Panc1 (cell line): Measurements from ENCODE around the gene C15orf39. TPM values are rescaled to one million over a fixed set of nuclear protein-coding genes. Genes with fewer than 3 reads are reported as not detected.

Experiments used
- ATAC-seq: fragments of 200-7000 bp; cut with Tn5 transposase; 2 replicates; pipeline ENCODE4 v1.9.1; 2020; ENCODE audit warnings: mild to moderate bottlenecking, moderate library complexity
- BruUV-seq: library from RNA; stranded (reverse); fragments of 400-500 nt; replicated peaks from 2 replicates; lab custom pipeline; 2021; lab: Mats Ljungman, UMichigan
- CTCF ChIA-PET: fragments of 300-600 bp; sonication (Branson Sonifier 250); formaldehyde crosslinking; loops from one replicate; lab custom pipeline; 2022; ENCODE audit warnings: antibody characterized with exemption; lab: Charles Lee
- POLR2A ChIA-PET: fragments of 300-600 bp; sonication (Branson Sonifier 250); formaldehyde crosslinking; loops from one replicate; lab custom pipeline; 2022; ENCODE audit warnings: antibody characterized with exemption; lab: Charles Lee
- DNase-seq: peaks from one replicate; pipeline ENCODE4 v3.0.0-alpha.2; 2010; ENCODE audit warnings: low read depth, low spot score
- H3K27ac ChIP-seq: 2 replicates; pipeline ENCODE4 v1.5.1; 2011; ENCODE audit warnings: mild to moderate bottlenecking, low read length, inconsistent platforms
- H3K27me3 ChIP-seq: fragments of 200-500 bp; sonication (Bioruptor generic); 2 replicates; pipeline ENCODE4 v1.6.0; 2014; ENCODE audit warnings: low read length, inconsistent platforms; ENCODE audit not compliant: control insufficient read depth, insufficient read depth
- H3K36me3 ChIP-seq: fragments of 200-500 bp; sonication (Bioruptor generic); 2 replicates; pipeline ENCODE4 v1.5.1; 2014; ENCODE audit warnings: inconsistent platforms, mild to moderate bottlenecking, low read length, moderate library complexity; ENCODE audit not compliant: control insufficient read depth, insufficient read depth
- H3K4me1 ChIP-seq: 2 replicates; pipeline ENCODE4 v1.5.1; 2011; ENCODE audit warnings: inconsistent platforms, mild to moderate bottlenecking, low read length, moderate library complexity; ENCODE audit not compliant: control insufficient read depth, insufficient read depth
- H3K4me3 ChIP-seq, 2 experiments: 2 replicates each; pipeline ENCODE4 v1.5.1; 2011 to 2012; ENCODE audit warnings: low read depth in 2 of 2, low read length in 2 of 2, mild to moderate bottlenecking in 2 of 2, inconsistent platforms in 1 of 2, moderate library complexity in 1 of 2
- H3K9me3 ChIP-seq: fragments of 200-500 bp; sonication (Bioruptor generic); 2 replicates; pipeline ENCODE4 v1.5.1; 2014; ENCODE audit warnings: low read depth, mild to moderate bottlenecking, inconsistent platforms, low read length, moderate library complexity; ENCODE audit not compliant: control insufficient read depth, insufficient read depth
- CTCF ChIP-seq: fragments of 450-650 bp; IDR thresholded peaks from 2 replicates; pipeline ENCODE4 v1.5.1; 2017; ENCODE audit warnings: mild to moderate bottlenecking
- POLR2AphosphoS5 ChIP-seq: IDR thresholded peaks from 2 replicates; pipeline ENCODE4 v1.6.1; 2012; ENCODE audit warnings: mild to moderate bottlenecking, low read depth, low read length, moderate library complexity
- REST ChIP-seq, 2 experiments: IDR thresholded peaks; 2 replicates each; pipeline ENCODE4 v1.6.1; 2011 to 2012; ENCODE audit warnings: low read depth in 2 of 2, control low read depth in 1 of 2, low read length in 1 of 2, mild to moderate bottlenecking in 1 of 2, moderate library complexity in 1 of 2; ENCODE audit not compliant: insufficient read depth in 1 of 2
- SIN3A ChIP-seq: IDR thresholded peaks from 2 replicates; pipeline ENCODE4 v1.6.1; 2012; ENCODE audit warnings: low read depth, mild to moderate bottlenecking, low read length, moderate library complexity, borderline replicate concordance; ENCODE audit not compliant: insufficient read depth
- TCF7L2 ChIP-seq: IDR thresholded peaks from 2 replicates; pipeline ENCODE4 v1.6.1; 2011; ENCODE audit warnings: mild to moderate bottlenecking, low read depth, low read length, inconsistent platforms
- in situ Hi-C: cut with HindIII; loops from 2 replicates; pipeline ENCODE4 v1.10.0; 2016; ENCODE audit warnings: low sequenced_read_pairs, low pct_unique_long_range_greater_than_20kb
- intact Hi-C: fragments of 100-400 bp; cut with micrococcal nuclease; formaldehyde crosslinking; loops from one replicate; pipeline ENCODE4 v1.10.0; 2022; ENCODE audit not compliant: unreplicated experiment
- total RNA-seq: library from RNA; stranded (reverse); gene quantifications from one replicate; pipeline ENCODE4 v1.2.1, GENCODE V29; 2021; ENCODE audit not compliant: unreplicated experiment

The C15orf39 gene
- total RNA-seq, 1 experiment from 2014 or later, result 17.6 TPM

GRCh38 chr15:75209289-75209676, 7.6 kb downstream of the C15orf39 start:
- ChIA-PET POLR2A (no interaction called here), CTCF (no interaction called here)
- in situ Hi-C loops (no loop called here), intact Hi-C loops (no loop called here)
- no peak for ATAC-seq
- BruUV-seq, result no TSS peak
- no peak for DNase-seq
- no peaks in the 10 kb centered on the region for H3K27me3 ChIP-seq
- no peak for TF ChIP-seq SIN3A
- H3K4me1 ChIP-seq, result peaks cover 7% of the 10 kb centered on the region; the same call in 1 of the 2 replicates
- H3K4me3 ChIP-seq, result no peak overlapping the region
- H3K36me3 ChIP-seq, result no peaks in the 10 kb centered on the region
- H3K9me3 ChIP-seq, result no peaks in the 10 kb centered on the region
- no peak overlapping the region for H3K27ac ChIP-seq

GRCh38 chr15:75210811-75211230, 9.1 kb downstream of the C15orf39 start:
- intact Hi-C loops, result no loop called here
- no peaks in the 10 kb centered on the region for H3K36me3 ChIP-seq
- H3K4me3 ChIP-seq, result no peak overlapping the region
- DNase-seq (no peak), ATAC-seq (no peak)
- ChIA-PET CTCF (no interaction called here), POLR2A (no interaction called here)
- H3K9me3 ChIP-seq, result no peaks in the 10 kb centered on the region
- H3K4me1 ChIP-seq, result no peaks in the 10 kb centered on the region
- no peak for TF ChIP-seq TCF7L2
- no peak for TF ChIP-seq SIN3A
- no peak for TF ChIP-seq CTCF
- no peak for TF ChIP-seq POLR2AphosphoS5
- no peak for TF ChIP-seq REST (IDR thresholded peaks at IDR 0.05; ENCODE audit: insufficient read depth in 1 of 2, low read depth in 2 of 2, low read length in 1 of 2)
- no TSS peak for BruUV-seq
- in situ Hi-C loops, result no loop called here
- H3K27me3 ChIP-seq, result no peaks in the 10 kb centered on the region
- H3K27ac ChIP-seq, result no peak overlapping the region

GRCh38 chr15:75211436-75212199, 9.9 kb downstream of the C15orf39 start:
- POLR2A ChIA-PET, result no interaction called here
- CTCF ChIA-PET, result no interaction called here
- ATAC-seq, result no peak
- Histone ChIP-seq H3K27ac (no peak overlapping the region), H3K27me3 (no peaks in the 10 kb centered on the region), H3K4me1 (no peaks in the 10 kb centered on the region), H3K4me3 (no peak overlapping the region), H3K36me3 (no peaks in the 10 kb centered on the region), H3K9me3 (no peaks in the 10 kb centered on the region)
- DNase-seq, result no peak
- no peak for TF ChIP-seq SIN3A
- TF ChIP-seq POLR2AphosphoS5, result no peak
- TF ChIP-seq TCF7L2, result no peak
- TF ChIP-seq CTCF, result no peak
- TF ChIP-seq REST (IDR thresholded peaks at IDR 0.05; ENCODE audit: insufficient read depth in 1 of 2, low read depth in 2 of 2, low read length in 1 of 2), result no peak
- in situ Hi-C loops (no loop called here), intact Hi-C loops (no loop called here)
- no TSS peak for BruUV-seq
